A549 (cell line): ENCODE measurements around the gene CCDC78.

Experiments
- BHLHE40 ChIP-seq: IDR thresholded peaks from 2 replicates; pipeline ENCODE4 v1.6.1; 2012; ENCODE audit warnings: low read depth, low read length, inconsistent platforms
- CEBPB ChIP-seq, 2 experiments: fragments of >200 bp in 1 of 2; sonication (Bioruptor Twin) in 1 of 2; formaldehyde crosslinking in 1 of 2; IDR thresholded peaks; 2 replicates each; pipeline ENCODE4 v1.6.1; 2012 to 2016
- CTCF ChIP-seq: fragments of >200 bp; sonication (Bioruptor Twin); formaldehyde crosslinking; IDR thresholded peaks from 3 replicates; pipeline ENCODE4 v1.5.1; 2016
- E2F6 ChIP-seq: IDR thresholded peaks from 2 replicates; pipeline ENCODE4 v1.6.1; 2012; ENCODE audit warnings: low read depth, borderline replicate concordance
- ELK1 ChIP-seq: fragments of 150-350 bp; IDR thresholded peaks from 2 replicates; pipeline ENCODE4 v1.6.1; 2014; ENCODE audit warnings: low read depth, mild to moderate bottlenecking, low read length
- HDAC2 ChIP-seq: fragments of 200-600 bp; sonication (generic); IDR thresholded peaks from 2 replicates; pipeline ENCODE4 v1.6.1; 2016
- POLR2A ChIP-seq: IDR thresholded peaks from 2 replicates; pipeline ENCODE4 v1.6.1; 2012; ENCODE audit warnings: mild to moderate bottlenecking, low read length
- SMC3 ChIP-seq: fragments of >200 bp; sonication (Bioruptor Twin); formaldehyde crosslinking; IDR thresholded peaks from 3 replicates; pipeline ENCODE4 v1.6.1; 2018; ENCODE audit warnings: inconsistent platforms

GRCh38 chr16:686459-687260, 39.6 kb downstream of the CCDC78 start:
- TF ChIP-seq CTCF (no peak), E2F6 (no peak), SMC3 (no peak), BHLHE40 (no peak), CEBPB (IDR thresholded peaks at IDR 0.05) (no peak), ELK1 (no peak), POLR2A (no peak), HDAC2 (no peak)
